Measurements from ENCODE around the gene PPM1D.

GRCh38 chr17:60602385-60602742, 2.4 kb downstream of the PPM1D start:
- TF ChIP-seq FOXA1 (IDR thresholded peaks at IDR 0.05) (no peak), SP1 (IDR thresholded peaks at IDR 0.05) (no peak), TARDBP (IDR thresholded peaks at IDR 0.05) (no peak), HDGF (IDR thresholded peaks at IDR 0.05; ENCODE audit: borderline replicate concordance) (no peak), LEF1 (IDR thresholded peaks at IDR 0.05; ENCODE audit: borderline replicate concordance) (no peak), NFRKB (IDR thresholded peaks at IDR 0.05) (no peak), ARNT (IDR thresholded peaks at IDR 0.05) (no peak), FOXK2 (IDR thresholded peaks at IDR 0.05) (no peak), BHLHE40 (IDR thresholded peaks at IDR 0.05; ENCODE audit: borderline replicate concordance) (no peak)
- TF ChIP-seq, protein P1, sequence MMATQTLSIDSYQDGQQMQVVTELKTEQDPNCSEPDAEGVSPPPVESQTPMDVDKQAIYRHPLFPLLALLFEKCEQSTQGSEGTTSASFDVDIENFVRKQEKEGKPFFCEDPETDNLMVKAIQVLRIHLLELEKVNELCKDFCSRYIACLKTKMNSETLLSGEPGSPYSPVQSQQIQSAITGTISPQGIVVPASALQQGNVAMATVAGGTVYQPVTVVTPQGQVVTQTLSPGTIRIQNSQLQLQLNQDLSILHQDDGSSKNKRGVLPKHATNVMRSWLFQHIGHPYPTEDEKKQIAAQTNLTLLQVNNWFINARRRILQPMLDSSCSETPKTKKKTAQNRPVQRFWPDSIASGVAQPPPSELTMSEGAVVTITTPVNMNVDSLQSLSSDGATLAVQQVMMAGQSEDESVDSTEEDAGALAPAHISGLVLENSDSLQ (IDR thresholded peaks at IDR 0.05) = no peak
